MV-4-11 (cell line): ENCODE measurements around the gene MYH7.
A peak's percentile ranks its signal among the peaks of the same experiment; 100 is the strongest.

Source experiments
- DNase-seq: peaks from one replicate; lab custom pipeline; 2025; lab: John Stamatoyannopoulos, UW

MYH7 gene

GRCh38 chr14:23447361-23448350 is 12.2 kb upstream of the MYH7 start:
- DNase-seq: no peak

- no peak for DNase-seq
These were observed 10.9 kb upstream of the MYH7 start for GRCh38 chr14:23446291-23446851.

- DNase-seq: no peak
These were observed 10.3 kb upstream of the MYH7 start for GRCh38 chr14:23445773-23446172.

GRCh38 chr14:23444314-23444713 is 8.9 kb upstream of the MYH7 start:
- no peak for DNase-seq

GRCh38 chr14:23443881-23444280 is 8.4 kb upstream of the MYH7 start:
- DNase-seq: no peak

- DNase-seq: no peak
These were observed 8.0 kb upstream of the MYH7 start for GRCh38 chr14:23443411-23443812.

- DNase-seq: no peak
These were observed 7.4 kb upstream of the MYH7 start for GRCh38 chr14:23442721-23443356.

- no peak for DNase-seq
These were observed 5.6 kb upstream of the MYH7 start for GRCh38 chr14:23441076-23441475.

- DNase-seq: peak; percentile 8
These were observed 3.8 kb upstream of the MYH7 start for GRCh38 chr14:23439107-23439835.

- DNase-seq: no peak
These were observed 2.9 kb upstream of the MYH7 start for GRCh38 chr14:23438101-23438971.

- no peak for DNase-seq
These were observed 2.0 kb upstream of the MYH7 start for GRCh38 chr14:23437133-23438100.

- no peak for DNase-seq
These were observed 1.1 kb upstream of the MYH7 start for GRCh38 chr14:23436327-23437132.

GRCh38 chr14:23434488-23435222 is 805 bp downstream of the MYH7 start:
- DNase-seq: no peak

- no peak for DNase-seq
These were observed 2.0 kb downstream of the MYH7 start for GRCh38 chr14:23433457-23433856.

GRCh38 chr14:23432946-23433345 is 2.5 kb downstream of the MYH7 start:
- no peak for DNase-seq

GRCh38 chr14:23432102-23432925 is 3.1 kb downstream of the MYH7 start:
- DNase-seq: no peak

GRCh38 chr14:23431486-23431885 is 4.0 kb downstream of the MYH7 start:
- DNase-seq: no peak

- DNase-seq: no peak
These were observed 4.8 kb downstream of the MYH7 start for GRCh38 chr14:23430723-23431085.
